H1 (cell line): ENCODE results near the gene BDKRB1. TPM values are rescaled to one million over a fixed set of nuclear protein-coding genes. Genes with fewer than 3 reads are reported as not detected.

Experiments
- CTCF ChIA-PET: fragments of 300-600 bp; sonication (Branson Sonifier 250); formaldehyde crosslinking; loops from one replicate; lab custom pipeline; 2021; ENCODE audit not compliant: partially characterized antibody; lab: Charles Lee
- POLR2A ChIA-PET: fragments of 300-600 bp; sonication (Branson Sonifier 250); formaldehyde crosslinking; loops from one replicate; lab custom pipeline; 2021; ENCODE audit warnings: inconsistent platforms; ENCODE audit not compliant: partially characterized antibody; lab: Charles Lee
- DNase-seq, 2 experiments: peaks; one replicate each; pipeline versions ENCODE4 v3.0.0 to v3.0.0-alpha.2; 2010 to 2022; ENCODE audit warnings: low spot score in 2 of 2, low read depth in 1 of 2, mixed read lengths in 1 of 2
- FAIRE-seq: peaks from 2 replicates; lab custom pipeline; 2011; peaks lifted over from hg19 to GRCh38; lab: Jason Lieb, UNC
- H2AFZ ChIP-seq: 2 replicates; pipeline ENCODE4 v1.8.1; 2012; ENCODE audit warnings: low read length, inconsistent platforms
- H2AK5ac ChIP-seq: 2 replicates; pipeline ENCODE4 v1.6.1; 2013; ENCODE audit warnings: low read depth, low read length
- H2BK120ac ChIP-seq: replicated peaks from 2 replicates; pipeline ENCODE3; 2013; ENCODE audit warnings: low read depth, low read length, inconsistent platforms
- H2BK12ac ChIP-seq: 2 replicates; pipeline ENCODE4 v1.6.1; 2013; ENCODE audit warnings: low read depth, low read length
- H2BK15ac ChIP-seq: 2 replicates; pipeline ENCODE4 v1.6.1; 2013; ENCODE audit warnings: low read length
- H2BK20ac ChIP-seq: 2 replicates; pipeline ENCODE4 v1.6.1; 2013; ENCODE audit warnings: low read length
- H2BK5ac ChIP-seq: 2 replicates; pipeline ENCODE4 v1.6.1; 2013; ENCODE audit warnings: low read depth, low read length
- H3K14ac ChIP-seq: 2 replicates; pipeline ENCODE4 v1.6.1; 2013; ENCODE audit warnings: inconsistent platforms; ENCODE audit not compliant: insufficient read length
- H3K18ac ChIP-seq: 2 replicates; pipeline ENCODE4 v1.6.1; 2013; ENCODE audit warnings: low read length; ENCODE audit errors: extremely low read depth
- H3K23ac ChIP-seq: 2 replicates; pipeline ENCODE4 v1.6.1; 2013; ENCODE audit warnings: inconsistent platforms; ENCODE audit not compliant: insufficient read length
- H3K23me2 ChIP-seq: 2 replicates; pipeline ENCODE4 v1.6.1; 2013; ENCODE audit warnings: low read depth, low read length
- H3K27ac ChIP-seq: 2 replicates; pipeline ENCODE4 v1.6.1; 2011; ENCODE audit warnings: low read depth, low read length, inconsistent platforms
- H3K27me3 ChIP-seq, 4 experiments: replicated peaks in 1 of 4; 1 replicate in 1 of 4; 2 replicates in 3 of 4; pipeline versions ENCODE4 v1.6.1 to v1.8.1; 2011 to 2013; ENCODE audit warnings: low read length in 3 of 4, mild to moderate bottlenecking in 3 of 4, inconsistent platforms in 2 of 4, mixed read lengths in 2 of 4, moderate library complexity in 1 of 4; ENCODE audit not compliant: control insufficient read depth in 3 of 4, insufficient read depth in 3 of 4; ENCODE audit errors: extremely low read depth in 1 of 4
- H3K36me3 ChIP-seq, 4 experiments: 2 replicates each; pipeline versions ENCODE4 v1.6.1 to v1.8.1; 2011 to 2013; ENCODE audit warnings: mild to moderate bottlenecking in 4 of 4, low read length in 3 of 4, moderate library complexity in 2 of 4, control low read depth in 1 of 4, inconsistent platforms in 1 of 4; ENCODE audit not compliant: insufficient read depth in 4 of 4, control insufficient read depth in 2 of 4
- H3K4ac ChIP-seq: replicated peaks from 2 replicates; pipeline ENCODE3; 2013; ENCODE audit warnings: low read length, low read depth, mixed read lengths, inconsistent platforms; ENCODE audit not compliant: insufficient read length
- H3K4me1 ChIP-seq, 4 experiments: replicated peaks in 1 of 4; 1 replicate in 1 of 4; 2 replicates in 3 of 4; pipeline versions ENCODE4 v1.6.1 to v1.8.1; 2011 to 2013; ENCODE audit warnings: low read length in 3 of 4, inconsistent platforms in 2 of 4, mixed read lengths in 1 of 4; ENCODE audit not compliant: insufficient read depth in 4 of 4, control insufficient read depth in 3 of 4
- H3K4me2 ChIP-seq, 2 experiments: 2 replicates each; pipeline versions ENCODE4 v1.6.1 to v1.8.1; 2011 to 2013; ENCODE audit warnings: low read depth in 2 of 2, low read length in 2 of 2, control low read depth in 1 of 2, inconsistent platforms in 1 of 2, mild to moderate bottlenecking in 1 of 2; ENCODE audit not compliant: insufficient read depth in 1 of 2
- H3K4me3 ChIP-seq, 4 experiments: fragments of 200-600, 300-600 bp in 1 of 4; sonication (generic), shearing (Covaris generic), sonication (Bioruptor Twin) in 1 of 4; 2 replicates each; pipeline versions ENCODE4 v1.5.1 to v1.8.1; 2011 to 2016; ENCODE audit warnings: low read length in 4 of 4, low read depth in 3 of 4, control low read depth in 2 of 4, inconsistent platforms in 2 of 4, mild to moderate bottlenecking in 2 of 4, mixed read lengths in 1 of 4, moderate library complexity in 1 of 4; ENCODE audit not compliant: insufficient read depth in 2 of 4; ENCODE audit errors: extremely low read depth in 1 of 4
- H3K56ac ChIP-seq: replicated peaks from 2 replicates; pipeline ENCODE3; 2013; ENCODE audit warnings: low read depth, mild to moderate bottlenecking, mixed read lengths, low read length, inconsistent platforms; ENCODE audit not compliant: insufficient read length
- H3K79me1 ChIP-seq: 2 replicates; pipeline ENCODE4 v1.6.1; 2013; ENCODE audit warnings: low read depth, low read length, control low read depth
- H3K79me2 ChIP-seq, 2 experiments: 2 replicates each; pipeline versions ENCODE4 v1.6.1 to v1.8.1; 2012 to 2013; ENCODE audit warnings: low read length in 2 of 2, mild to moderate bottlenecking in 2 of 2, inconsistent platforms in 1 of 2; ENCODE audit not compliant: insufficient read depth in 2 of 2, control insufficient read depth in 1 of 2
- H3K9ac ChIP-seq, 4 experiments: replicated peaks in 1 of 4; 1 replicate in 1 of 4; 2 replicates in 3 of 4; pipeline versions ENCODE4 v1.6.1 to v1.8.1; 2011 to 2013; ENCODE audit warnings: low read depth in 3 of 4, low read length in 3 of 4, control low read depth in 2 of 4, mild to moderate bottlenecking in 2 of 4, moderate library complexity in 2 of 4, inconsistent platforms in 1 of 4; ENCODE audit errors: extremely low read depth in 1 of 4
- H3K9me3 ChIP-seq, 2 experiments: 2 replicates each; pipeline versions ENCODE4 v1.6.1 to v1.8.1; 2012 to 2013; ENCODE audit warnings: mild to moderate bottlenecking in 2 of 2, moderate library complexity in 2 of 2, control low read depth in 1 of 2, inconsistent platforms in 1 of 2, low read depth in 1 of 2, low read length in 1 of 2, mixed read lengths in 1 of 2; ENCODE audit not compliant: insufficient read depth in 2 of 2
- H4K20me1 ChIP-seq, 2 experiments: replicated peaks in 1 of 2; 2 replicates each; pipeline versions ENCODE3 to v1.8.1; 2011 to 2013; ENCODE audit warnings: inconsistent platforms in 2 of 2, low read length in 2 of 2, mild to moderate bottlenecking in 1 of 2; ENCODE audit not compliant: insufficient read depth in 2 of 2, control insufficient read depth in 1 of 2
- H4K5ac ChIP-seq: 2 replicates; pipeline ENCODE4 v1.6.1; 2013; ENCODE audit warnings: low read length, low read depth, mixed read lengths, inconsistent platforms; ENCODE audit not compliant: insufficient read length
- H4K8ac ChIP-seq: 2 replicates; pipeline ENCODE4 v1.8.0; 2013; ENCODE audit warnings: mild to moderate bottlenecking, moderate library complexity, low read length, inconsistent platforms; ENCODE audit not compliant: insufficient read depth; ENCODE audit errors: extremely low read depth
- H4K91ac ChIP-seq: replicated peaks from 2 replicates; pipeline ENCODE3; 2013; ENCODE audit warnings: low read length, mixed read lengths, inconsistent platforms; ENCODE audit not compliant: insufficient read length
- CHD2 ChIP-seq: IDR thresholded peaks from 2 replicates; pipeline ENCODE4 v1.6.1; 2012; ENCODE audit warnings: low read length, improper control_type of control experiment
- CTBP2 ChIP-seq: IDR thresholded peaks from 2 replicates; pipeline ENCODE4 v1.7.0; 2011; ENCODE audit warnings: borderline replicate concordance, mild to moderate bottlenecking, moderate library complexity, mixed read lengths, low read length; ENCODE audit not compliant: insufficient read depth, insufficient read length
- EGR1 ChIP-seq: IDR thresholded peaks from 2 replicates; pipeline ENCODE4 v1.6.1; 2011; ENCODE audit warnings: low read depth, low read length, borderline replicate concordance
- GABPA ChIP-seq: IDR thresholded peaks from 2 replicates; pipeline ENCODE4 v1.6.1; 2011; ENCODE audit warnings: mild to moderate bottlenecking, low read length, moderate library complexity, borderline replicate concordance; ENCODE audit not compliant: insufficient read depth
- HDAC2 ChIP-seq, 2 experiments: fragments of 300-600 bp in 1 of 2; sonication (generic) in 1 of 2; IDR thresholded peaks; 2 replicates each; pipeline ENCODE4 v1.6.1; 2011 to 2012; ENCODE audit warnings: low read depth in 2 of 2, low read length in 2 of 2, mild to moderate bottlenecking in 2 of 2, moderate library complexity in 2 of 2, borderline replicate concordance in 1 of 2, inconsistent platforms in 1 of 2
- JUN ChIP-seq: IDR thresholded peaks from 2 replicates; pipeline ENCODE4 v1.6.1; 2011; ENCODE audit warnings: low read depth, mild to moderate bottlenecking, improper control_type of control experiment, low read length
- KDM5A ChIP-seq: fragments of 200-600 bp; IDR thresholded peaks from 2 replicates; pipeline ENCODE4 v1.7.1; 2012; ENCODE audit warnings: mild to moderate bottlenecking, low read length, inconsistent platforms, mixed read lengths
- NANOG ChIP-seq: IDR thresholded peaks from 2 replicates; pipeline ENCODE4 v1.6.1; 2011; ENCODE audit warnings: low read length, low read depth, mild to moderate bottlenecking, inconsistent platforms; ENCODE audit not compliant: insufficient read depth, poor library complexity, severe bottlenecking
- POLR2AphosphoS5 ChIP-seq: IDR thresholded peaks from 2 replicates; pipeline ENCODE4 v1.6.1; 2011; ENCODE audit warnings: low read depth, low read length
- RAD21 ChIP-seq, 2 experiments: IDR thresholded peaks in 1 of 2; conservative IDR thresholded peaks in 1 of 2; 2 replicates each; pipeline ENCODE4 v1.6.1; 2011; ENCODE audit warnings: low read depth in 2 of 2, low read length in 2 of 2, improper control_type of control experiment in 1 of 2, inconsistent platforms in 1 of 2, mild to moderate bottlenecking in 1 of 2, moderate library complexity in 1 of 2
- SUZ12 ChIP-seq: fragments of 200-600 bp; sonication (generic); IDR thresholded peaks from 2 replicates; pipeline ENCODE4 v1.6.1; 2012; ENCODE audit warnings: mild to moderate bottlenecking, inconsistent platforms, low read length, moderate library complexity, mixed read lengths
- TCF12 ChIP-seq: IDR thresholded peaks from 2 replicates; pipeline ENCODE4 v1.6.1; 2011; ENCODE audit warnings: low read depth, mild to moderate bottlenecking, low read length
- USF2 ChIP-seq: IDR thresholded peaks from 2 replicates; pipeline ENCODE4 v1.6.1; 2011; ENCODE audit warnings: low read length, improper control_type of control experiment
- WGBS, 2 experiments: shearing (Covaris generic) in 1 of 2; methylation state at CpG; one replicate each; pipeline versions ENCODE4 v1.1.6 to v1.1.7; 2013 to 2015; ENCODE audit warnings: low lambda C conversion rate in 2 of 2, mixed read lengths in 2 of 2, inconsistent platforms in 1 of 2, low coverage in 1 of 2, missing lambda C conversion rate in 1 of 2; ENCODE audit not compliant: insufficient replicate concordance in 2 of 2, insufficient coverage in 1 of 2, insufficient read length in 1 of 2; ENCODE audit errors: extremely low coverage in 1 of 2, missing lambda C conversion rate in 1 of 2; 5-methylcytosine and 5-hydroxymethylcytosine counted together
- polyA plus RNA-seq, 7 experiments: library from polyadenylated mRNA; depleted of rRNA in 3 of 7; stranded (reverse) in 5 of 7; unstranded in 2 of 7; fragments of >200 nt in 5 of 7; fragments of 200-250 nt in 2 of 7; gene quantifications; 1 replicate in 5 of 7; 2 replicates in 1 of 7; 4 replicates in 1 of 7; pipeline versions ENCODE4 v1.2.1 to v1.2.3, GENCODE V29; 2011 to 2013; ENCODE audit warnings: missing spikeins in 2 of 7, mixed read lengths in 2 of 7
- total RNA-seq: library from RNA; stranded (reverse); fragmentation: NEBNext Ultra II Directional; extraction: Animal tissue kit (Norgen Biotek cat#: 25700); gene quantifications from 2 replicates; pipeline ENCODE4 v1.2.1, GENCODE V29; 2021

The BDKRB1 gene
- total and polyA plus RNA-seq, 2 of the 8 experiments (the other 6 are each of a cell fraction or from before 2014, with no cell fraction given), result 0.27 TPM; not detected in 1

- Histone ChIP-seq H3K14ac (no peak overlapping the region), H2BK15ac (no peak overlapping the region), H2BK12ac (no peak overlapping the region), H2AK5ac (no peak overlapping the region), H3K4ac (no peak overlapping the region), H2AFZ (no peak overlapping the region), H3K4me3 (no peak overlapping the region), H4K8ac (no peak overlapping the region), H3K9ac (no peak overlapping the region), H4K5ac (no peak overlapping the region), H3K27ac (no peak overlapping the region), H3K79me2 (no peaks in the 10 kb centered on the region), H3K23me2 (no peaks in the 10 kb centered on the region; the same call in 1 of the 2 replicates), H2BK120ac (no peak overlapping the region), H3K27me3 (peaks cover 0 to 1% (median 0%) of the 10 kb centered on the region in 4 experiments; a peak in 1 of 7 replicates), H3K36me3 (peaks cover 5 to 27% (median 17%) of the 10 kb centered on the region in 4 experiments), H2BK5ac (no peak overlapping the region), H3K4me2 (no peak overlapping the region), H2BK20ac (no peak overlapping the region), H4K91ac (no peak overlapping the region), H3K79me1 (no peaks in the 10 kb centered on the region), H3K18ac (no peak overlapping the region), H3K4me1 (no peaks in the 10 kb centered on the region), H3K56ac (no peak overlapping the region), H4K20me1 (no peaks in the 10 kb centered on the region), H3K23ac (no peak overlapping the region), H3K9me3 (no peaks in the 10 kb centered on the region)
- DNase-seq (no peak), FAIRE-seq (no peak)
- POLR2A ChIA-PET, result no interaction called here
- WGBS, 2 experiments, result 92% methylated on average over 6 of the region's 6 CpGs; no CpG with 5 or more reads in 1 of the 2 experiments
- CTCF ChIA-PET, result no interaction called here
- TF ChIP-seq HDAC2 (IDR thresholded peaks at IDR 0.05; ENCODE audit: borderline replicate concordance in 1 of 2, low read depth in 2 of 2, low read length in 2 of 2) (no peak), SUZ12 (no peak), KDM5A (no peak), JUN (no peak), USF2 (no peak), GABPA (no peak), POLR2AphosphoS5 (no peak), TCF12 (no peak), CTBP2 (no peak), NANOG (no peak), EGR1 (no peak), CHD2 (no peak), RAD21 (IDR thresholded peaks at IDR 0.05 in 1 of 2, conservative IDR thresholded peaks at IDR 0.05 in 1 of 2; ENCODE audit: low read depth in 2 of 2, low read length in 2 of 2) (no peak)
These were observed 54.9 kb downstream of the BDKRB1 start for GRCh38 chr14:96310906-96311305.
